ENCODE results near the gene NRIP1. TPM values are rescaled to one million over a fixed set of nuclear protein-coding genes. Genes with fewer than 3 reads are reported as not detected.

NRIP1 gene
- total and polyA plus RNA-seq, 2 of the 13 experiments (the other 11 are each of a cell fraction or from before 2014, with no cell fraction given), result 21.0 to 69.0 TPM

- FAIRE-seq, result no peak
- no peaks in the 10 kb centered on the region; a peak in 1 of 5 replicates for H3K36me3 ChIP-seq (replicated peaks in 1 of 2; ENCODE audit: control insufficient read depth in 1 of 2, insufficient read depth in 2 of 2, low read length in 2 of 2)
- in situ Hi-C loops (cut with HindIII; ENCODE audit: extremely low pct_ligation_motif_present, low pct_unique_long_range_greater_than_20kb), result no loop called here
- peaks cover 0 to 4% of the 10 kb centered on the region in 2 experiments; a peak in 2 of 5 replicates for H3K27me3 ChIP-seq (ENCODE audit: control insufficient read depth in 1 of 2, insufficient read depth in 2 of 2, low read length in 2 of 2)
- ChIA-PET POLR2A (interaction anchor here (1.2 kb wide), 1 partner anchor 195 kb away, joined by 4 read pairs; no protein-coding TSS in a partner anchor), CTCF (ENCODE audit: low intra/inter-chr PET ratio, low total read pairs) (no interaction called here)
- H3K79me2 ChIP-seq (ENCODE audit: insufficient read depth, low read length), result peaks cover 100% of the 10 kb centered on the region
- BruUV-seq (replicated peaks), result no TSS peak
- WGBS (ENCODE audit: low lambda C conversion rate), result 11% methylated on average over 2 of the region's 2 CpGs
- H3K4me1 ChIP-seq (ENCODE audit: insufficient read depth, low read length), result peaks cover 83% of the 10 kb centered on the region
- H3K4me2 ChIP-seq (ENCODE audit: low read depth, low read length), result peak overlapping the region; percentile 81
- H3K9ac ChIP-seq (ENCODE audit: insufficient read depth, low read depth, low read length), result 0 out of 2 replicates have a peak overlapping the region, but pooled peaks have one; percentile 24
- ATAC-seq, result peak; percentile 22; the same call in 2 of the 3 replicates
- intact Hi-C loops (cut with micrococcal nuclease; ENCODE audit: unreplicated experiment), result no loop called here
- H3K4me3 ChIP-seq (replicated peaks in 1 of 3; ENCODE audit: insufficient read depth in 1 of 3, low read depth in 2 of 3, low read length in 3 of 3), result peak overlapping the region; percentile 2 to 35 (median 7); a peak in 3 of 6 replicates
- H3K27ac ChIP-seq (ENCODE audit: extremely low read length, insufficient read depth, low read length), result no peak overlapping the region
- no peaks in the 10 kb centered on the region for H3K9me3 ChIP-seq (ENCODE audit: low read length)
- DNase-seq (ENCODE audit: low spot score), result no peak
- peaks cover 93% of the 10 kb centered on the region for H4K20me1 ChIP-seq (ENCODE audit: insufficient read depth, low read length)
- H2AFZ ChIP-seq (ENCODE audit: low read length), result no peak overlapping the region
- 0 out of 4 replicates have a peak, but pooled peaks of 1 of the 2 experiments have one; percentile 10 for TF ChIP-seq EP300 (IDR thresholded peaks at IDR 0.05; ENCODE audit: low read depth in 2 of 2, low read length in 2 of 2)
- no peak for TF ChIP-seq EP300 (CRISPR knock-in tag; IDR thresholded peaks at IDR 0.05; ENCODE audit: borderline replicate concordance)
- no peak for TF ChIP-seq PRMT3 (CRISPR knock-in tag; IDR thresholded peaks at IDR 0.05; ENCODE audit: borderline replicate concordance, low read depth)
- 0 out of 2 replicates have a peak, but pooled peaks have one; percentile 20 for TF ChIP-seq FOXP4 (CRISPR knock-in tag; IDR thresholded peaks at IDR 0.05)
- no peak for TF ChIP-seq ZKSCAN1 (IDR thresholded peaks at IDR 0.05; ENCODE audit: low read length)
- TF ChIP-seq ZNF34 (CRISPR knock-in tag; IDR thresholded peaks at IDR 0.05; ENCODE audit: borderline replicate concordance), result no peak
- no peak for TF ChIP-seq ZNF572 (CRISPR knock-in tag; IDR thresholded peaks at IDR 0.05)
- 0 out of 2 replicates have a peak, but pooled peaks have one; percentile 19 for TF ChIP-seq POLR2AphosphoS5 (IDR thresholded peaks at IDR 0.05; ENCODE audit: low read depth, low read length)
- TF ChIP-seq FOXP1 (IDR thresholded peaks at IDR 0.05), result no peak
- TF ChIP-seq FOXP1 (CRISPR knock-in tag; IDR thresholded peaks at IDR 0.05), result 0 out of 2 replicates have a peak, but pooled peaks have one; percentile 35
- 0 out of 2 replicates have a peak, but pooled peaks have one; percentile 50 for TF ChIP-seq MBD4 (IDR thresholded peaks at IDR 0.05; ENCODE audit: borderline replicate concordance, low read length)
- TF ChIP-seq RARA (CRISPR knock-in tag; IDR thresholded peaks at IDR 0.05), result peak; percentile 69
- no peak for TF ChIP-seq TMF1 (CRISPR knock-in tag; IDR thresholded peaks at IDR 0.05; ENCODE audit: low read depth)
- TF ChIP-seq, protein P1, sequence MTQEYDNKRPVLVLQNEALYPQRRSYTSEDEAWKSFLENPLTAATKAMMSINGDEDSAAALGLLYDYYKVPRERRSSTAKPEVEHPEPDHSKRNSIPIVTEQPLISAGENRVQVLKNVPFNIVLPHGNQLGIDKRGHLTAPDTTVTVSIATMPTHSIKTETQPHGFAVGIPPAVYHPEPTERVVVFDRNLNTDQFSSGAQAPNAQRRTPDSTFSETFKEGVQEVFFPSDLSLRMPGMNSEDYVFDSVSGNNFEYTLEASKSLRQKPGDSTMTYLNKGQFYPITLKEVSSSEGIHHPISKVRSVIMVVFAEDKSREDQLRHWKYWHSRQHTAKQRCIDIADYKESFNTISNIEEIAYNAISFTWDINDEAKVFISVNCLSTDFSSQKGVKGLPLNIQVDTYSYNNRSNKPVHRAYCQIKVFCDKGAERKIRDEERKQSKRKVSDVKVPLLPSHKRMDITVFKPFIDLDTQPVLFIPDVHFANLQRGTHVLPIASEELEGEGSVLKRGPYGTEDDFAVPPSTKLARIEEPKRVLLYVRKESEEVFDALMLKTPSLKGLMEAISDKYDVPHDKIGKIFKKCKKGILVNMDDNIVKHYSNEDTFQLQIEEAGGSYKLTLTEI (CRISPR knock-in tag; conservative IDR thresholded peaks at IDR 0.05), result no peak
- no peak for TF ChIP-seq ZNF550 (CRISPR knock-in tag; IDR thresholded peaks at IDR 0.05; ENCODE audit: borderline replicate concordance)
- peak; percentile 12; the same call in 1 of the 2 replicates for TF ChIP-seq ARID5B (CRISPR knock-in tag; IDR thresholded peaks at IDR 0.05)
- no peak for TF ChIP-seq ZNF136 (CRISPR knock-in tag; IDR thresholded peaks at IDR 0.05; ENCODE audit: low read depth)
- no peak for TF ChIP-seq ZNF484 (CRISPR knock-in tag; IDR thresholded peaks at IDR 0.05; ENCODE audit: borderline replicate concordance, low read depth)
Observed at GRCh38 chr21:15058854-15059263, 5.9 kb downstream of the NRIP1 start.

Measured in HepG2 (cell line).